Endothelial cell (in vitro differentiated cells): ENCODE results near the gene FCN3. TPM values are rescaled to one million over a fixed set of nuclear protein-coding genes. Genes with fewer than 3 reads are reported as not detected.

Source experiments
- DNase-seq: peaks from one replicate; pipeline ENCODE4 v3.0.0; 2021; ENCODE audit warnings: low spot score
- H3K27ac Mint-ChIP-seq: one replicate; pipeline ENCODE4 v1.8.0; 2021; ENCODE audit warnings: mixed read lengths, inconsistent platforms; ENCODE audit not compliant: unreplicated experiment
- H3K27me3 Mint-ChIP-seq: one replicate; pipeline ENCODE4 v1.8.0; 2021; ENCODE audit warnings: mild to moderate bottlenecking, moderate library complexity, mixed read lengths, inconsistent platforms; ENCODE audit not compliant: unreplicated experiment
- H3K36me3 Mint-ChIP-seq: one replicate; pipeline ENCODE4 v1.8.0; 2021; ENCODE audit warnings: mild to moderate bottlenecking, low read depth, mixed read lengths, inconsistent platforms; ENCODE audit not compliant: unreplicated experiment
- H3K4me1 Mint-ChIP-seq: one replicate; pipeline ENCODE4 v1.8.0; 2021; ENCODE audit warnings: mild to moderate bottlenecking, mixed read lengths, inconsistent platforms; ENCODE audit not compliant: unreplicated experiment
- H3K4me3 Mint-ChIP-seq: one replicate; pipeline ENCODE4 v1.8.0; 2021; ENCODE audit warnings: mild to moderate bottlenecking, mixed read lengths, inconsistent platforms; ENCODE audit not compliant: unreplicated experiment
- H3K9me3 Mint-ChIP-seq: one replicate; pipeline ENCODE4 v1.8.0; 2021; ENCODE audit warnings: mixed read lengths, inconsistent platforms; ENCODE audit not compliant: unreplicated experiment
- CTCF ChIP-seq: fragments of 200-600 bp; sonication (generic); IDR thresholded peaks from one replicate; pipeline ENCODE4 v1.5.0; 2021; ENCODE audit warnings: antibody characterized with exemption; ENCODE audit not compliant: unreplicated experiment
- total RNA-seq: library from RNA; stranded (reverse); fragmentation: NEBNext Ultra II Directional; extraction: Animal tissue kit (Norgen Biotek cat#: 25700); gene quantifications from one replicate; pipeline ENCODE4 v1.2.1, GENCODE V29; 2021; ENCODE audit not compliant: unreplicated experiment

FCN3 gene
- total RNA-seq, 1 donor from 2014 or later, result 132 TPM

GRCh38 chr1:27325286-27325685, 49.3 kb downstream of the FCN3 start:
- Mint-ChIP-seq H3K36me3 (peaks cover 17% of the 10 kb centered on the region), H3K27ac (peak overlapping the region; percentile 25), H3K4me1 (peaks cover 28% of the 10 kb centered on the region), H3K9me3 (no peaks in the 10 kb centered on the region), H3K4me3 (peak overlapping the region; percentile 29), H3K27me3 (peaks cover 3% of the 10 kb centered on the region)
- TF ChIP-seq CTCF, result no peak
- no peak for DNase-seq

GRCh38 chr1:27322569-27323240, 51.9 kb downstream of the FCN3 start:
- Mint-ChIP-seq H3K27me3 (peaks cover 3% of the 10 kb centered on the region), H3K36me3 (peaks cover 12% of the 10 kb centered on the region), H3K4me1 (peaks cover 38% of the 10 kb centered on the region)

GRCh38 chr1:27321813-27322568, 52.6 kb downstream of the FCN3 start, which contains the start of gene TMEM222:
TMEM222 (plus strand) TSS chr1:27322163; CDS start chr1:27322198, 35 bp downstream.
- no peaks in the 10 kb centered on the region for H3K9me3 Mint-ChIP-seq
- peaks cover 38% of the 10 kb centered on the region for H3K4me1 Mint-ChIP-seq
- peak; percentile 34 for TF ChIP-seq CTCF
- H3K27ac Mint-ChIP-seq, result peak within 1 kb of the TSS; percentile 98
- peak; percentile 99 for DNase-seq
- H3K27me3 Mint-ChIP-seq, result peaks cover 3% of the 10 kb centered on the region
- peak within 1 kb of the TSS; percentile 97 for H3K4me3 Mint-ChIP-seq
- peaks cover 11% of the 10 kb centered on the region for H3K36me3 Mint-ChIP-seq

More at GRCh38 chr1:27322569-27323240, 51.9 kb downstream of the FCN3 start:
- Mint-ChIP-seq H3K27ac (peak overlapping the region; percentile 98), H3K9me3 (no peaks in the 10 kb centered on the region), H3K4me3 (peak overlapping the region; percentile 97)
- DNase-seq, result no peak
- TF ChIP-seq CTCF, result no peak

Other genes starting within 250 kb of the FCN3 start
- 96.2 TPM for gene SLC9A1, start 219.7 kb downstream of the FCN3 start, total RNA-seq
- gene WDTC1, start 140.2 kb downstream of the FCN3 start, total RNA-seq, result 36.0 TPM
- 43.5 TPM for gene TMEM222, start 52.7 kb downstream of the FCN3 start, total RNA-seq
- gene SYTL1, start 32.8 kb downstream of the FCN3 start, total RNA-seq, result 1.3 TPM
- gene MAP3K6, start 7.9 kb downstream of the FCN3 start, total RNA-seq, result 35.7 TPM
- gene CD164L2, start 8.5 kb upstream of the FCN3 start, total RNA-seq, result 0.72 TPM
- gene GPR3, start 17.8 kb upstream of the FCN3 start, total RNA-seq, result 2.4 TPM
- 272 TPM for gene WASF2, start 115.3 kb upstream of the FCN3 start, total RNA-seq
- gene AHDC1, start 229.3 kb upstream of the FCN3 start, total RNA-seq, result 48.0 TPM